Liver (tissue), 9 donors: ENCODE results near the gene COL4A4. TPM values are rescaled to one million over a fixed set of nuclear protein-coding genes. Genes with fewer than 3 reads are reported as not detected.

Experiments used
- DNase-seq: peaks from one replicate; pipeline ENCODE4 v3.0.0-alpha.2; 2017; ENCODE audit warnings: low spot score
- H3K27ac ChIP-seq, 2 donors: one replicate each; pipeline ENCODE4 v1.7.0; 2013; ENCODE audit warnings: inconsistent platforms in 2 of 2, low read length in 2 of 2, control low read depth in 1 of 2, low read depth in 1 of 2, mild to moderate bottlenecking in 1 of 2
- H3K27me3 ChIP-seq, 4 donors: one replicate each; pipeline versions ENCODE4 v1.6.1 to v1.7.0; 2013; ENCODE audit warnings: low read length in 3 of 4, inconsistent platforms in 1 of 4, mild to moderate bottlenecking in 1 of 4, moderate library complexity in 1 of 4; ENCODE audit not compliant: control insufficient read depth in 4 of 4, insufficient read depth in 4 of 4
- H3K36me3 ChIP-seq, 4 donors: one replicate each; pipeline versions ENCODE4 v1.6.1 to v1.7.0; 2013; ENCODE audit warnings: low read length in 3 of 4, mild to moderate bottlenecking in 3 of 4, low read depth in 1 of 4, moderate library complexity in 1 of 4; ENCODE audit not compliant: control insufficient read depth in 4 of 4, insufficient read depth in 3 of 4
- H3K4me1 ChIP-seq, 4 donors: one replicate each; pipeline versions ENCODE4 v1.6.1 to v1.7.0; 2013; ENCODE audit warnings: low read length in 3 of 4, mild to moderate bottlenecking in 3 of 4, moderate library complexity in 1 of 4; ENCODE audit not compliant: control insufficient read depth in 4 of 4, insufficient read depth in 4 of 4
- H3K4me3 ChIP-seq, 3 donors: one replicate each; pipeline versions ENCODE4 v1.6.1 to v1.7.0; 2013; ENCODE audit warnings: low read length in 3 of 3, control low read depth in 1 of 3, low read depth in 1 of 3, mild to moderate bottlenecking in 1 of 3
- H3K9ac ChIP-seq, 2 donors: one replicate each; pipeline ENCODE4 v1.7.0; 2013; ENCODE audit warnings: low read length in 2 of 2, mild to moderate bottlenecking in 2 of 2, moderate library complexity in 2 of 2, control low read depth in 1 of 2, low read depth in 1 of 2
- H3K9me3 ChIP-seq, 4 donors: one replicate each; pipeline versions ENCODE4 v1.6.1 to v1.7.0; 2013; ENCODE audit warnings: low read length in 3 of 4; ENCODE audit not compliant: control insufficient read depth in 4 of 4
- FOXA1 ChIP-seq: IDR thresholded peaks from 2 replicates; pipeline ENCODE4 v1.6.1; 2016; ENCODE audit warnings: antibody characterized with exemption
- FOXA2 ChIP-seq: IDR thresholded peaks from 2 replicates; pipeline ENCODE4 v1.6.1; 2016; ENCODE audit warnings: antibody characterized with exemption
- GABPA ChIP-seq, 2 donors: IDR thresholded peaks in 1 of 2; conservative IDR thresholded peaks in 1 of 2; 2 replicates each; pipeline ENCODE4 v1.6.1; 2016; ENCODE audit warnings: antibody characterized with exemption in 2 of 2, mild to moderate bottlenecking in 1 of 2, moderate library complexity in 1 of 2
- HNF4A ChIP-seq, 2 donors: conservative IDR thresholded peaks; 2 replicates each; pipeline ENCODE4 v1.6.1; 2016; ENCODE audit warnings: antibody characterized with exemption in 2 of 2, mild to moderate bottlenecking in 2 of 2
- HNF4G ChIP-seq: IDR thresholded peaks from 2 replicates; pipeline ENCODE4 v1.6.1; 2016; ENCODE audit warnings: antibody characterized with exemption
- JUND ChIP-seq, 2 donors: IDR thresholded peaks; 2 replicates each; pipeline ENCODE4 v1.6.1; 2016; ENCODE audit warnings: antibody characterized with exemption in 2 of 2
- NR2F2 ChIP-seq: IDR thresholded peaks from 2 replicates; pipeline ENCODE4 v1.6.1; 2016; ENCODE audit warnings: antibody characterized with exemption
- RAD21 ChIP-seq, 2 donors: IDR thresholded peaks; 2 replicates each; pipeline ENCODE4 v1.6.1; 2016; ENCODE audit warnings: antibody characterized with exemption in 2 of 2, mild to moderate bottlenecking in 2 of 2
- RXRA ChIP-seq, 2 donors: IDR thresholded peaks; 2 replicates each; pipeline ENCODE4 v1.6.1; 2017 to 2018; ENCODE audit warnings: antibody characterized with exemption in 2 of 2, mild to moderate bottlenecking in 1 of 2
- SP1 ChIP-seq: IDR thresholded peaks from 2 replicates; pipeline ENCODE4 v1.6.1; 2018; ENCODE audit warnings: antibody characterized with exemption, mild to moderate bottlenecking
- TAF1 ChIP-seq: conservative IDR thresholded peaks from 2 replicates; pipeline ENCODE4 v1.6.1; 2016; ENCODE audit warnings: antibody characterized with exemption, mild to moderate bottlenecking
- YY1 ChIP-seq: IDR thresholded peaks from 2 replicates; pipeline ENCODE4 v1.6.1; 2016; ENCODE audit warnings: antibody characterized with exemption, mild to moderate bottlenecking
- WGBS: extraction: QIAGEN DNeasy Blood & Tissue Kit; methylation state at CpG from one replicate; pipeline ENCODE4 v1.1.7; 2013; 5-methylcytosine and 5-hydroxymethylcytosine counted together
- polyA plus RNA-seq, 2 donors: library from polyadenylated mRNA; stranded (reverse) in 1 of 2; unstranded in 1 of 2; fragments of 200-250 nt in 1 of 2; fragments of >200 nt in 1 of 2; fragmentation: Nextera tagmentation in 1 of 2; extraction: Ambion mirVana in 1 of 2; gene quantifications; one replicate each; pipeline versions ENCODE4 v1.2.1 to v1.2.3, GENCODE V29; 2013 to 2015
- total RNA-seq, 2 donors: library from RNA; depleted of rRNA; stranded (reverse); fragments of >200 nt; gene quantifications; one replicate each; pipeline ENCODE4 v1.2.3, GENCODE V29; 2014
- TF ChIP-seq, protein P1 (sequence below): IDR thresholded peaks from 2 replicates; pipeline ENCODE4 v1.6.1; 2016; ENCODE audit warnings: antibody characterized with exemption
- TF ChIP-seq, protein P2 (sequence below): fragments of 150-350 bp; IDR thresholded peaks from 2 replicates; pipeline ENCODE4 v1.5.1; 2017; ENCODE audit warnings: improper control_type of control experiment, low read depth, low read length; ENCODE audit not compliant: missing input control
- TF ChIP-seq, protein P3 (sequence below): IDR thresholded peaks from 2 replicates; pipeline ENCODE4 v1.6.1; 2016; ENCODE audit warnings: antibody characterized with exemption
- TF ChIP-seq, protein P4 (sequence below): IDR thresholded peaks from 2 replicates; pipeline ENCODE4 v1.6.1; 2016; ENCODE audit warnings: antibody characterized with exemption
- TF ChIP-seq, protein P5 (sequence below): IDR thresholded peaks from 2 replicates; pipeline ENCODE4 v1.6.1; 2016; ENCODE audit warnings: antibody characterized with exemption, mild to moderate bottlenecking
- donor health status: healthy.
- donor health status: healthy.
- donor health status: healthy.
- donor health status: healthy.
- donor health status: healthy.

Gene COL4A4
- total and polyA plus RNA-seq, 4 donors, result 0.14 to 3.8 (median 0.82) TPM

DNA sequence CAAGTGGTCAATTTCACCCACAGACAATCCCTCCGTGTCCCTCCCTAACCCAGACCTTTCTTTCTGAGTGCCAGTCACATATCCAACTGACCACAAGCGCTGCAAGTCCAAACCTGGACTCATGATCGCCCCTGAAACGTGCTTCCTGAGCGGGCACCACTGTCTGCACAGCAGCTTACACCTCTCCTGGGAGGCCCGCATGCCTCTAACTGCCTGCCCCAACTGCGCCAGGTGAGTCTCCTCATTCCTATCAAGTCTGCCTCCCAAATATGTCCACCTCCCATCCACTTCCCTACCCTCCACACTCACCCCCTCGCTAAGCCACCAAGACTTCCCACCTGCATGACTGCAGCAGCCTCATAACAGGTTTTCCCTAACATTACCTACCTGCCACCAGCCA lies 33.4 kb downstream of the COL4A4 start:
- H3K4me1 ChIP-seq, result peaks cover 0 to 16% (median 10%) of the 10 kb centered on the region in 4 donors
- H3K9me3 ChIP-seq, result no peaks in the 10 kb centered on the region
- TF ChIP-seq, protein P1, sequence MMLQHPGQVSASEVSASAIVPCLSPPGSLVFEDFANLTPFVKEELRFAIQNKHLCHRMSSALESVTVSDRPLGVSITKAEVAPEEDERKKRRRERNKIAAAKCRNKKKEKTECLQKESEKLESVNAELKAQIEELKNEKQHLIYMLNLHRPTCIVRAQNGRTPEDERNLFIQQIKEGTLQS, result no peak
- no peak for TF ChIP-seq RAD21 (IDR thresholded peaks at IDR 0.05)
- no peak for TF ChIP-seq RXRA (IDR thresholded peaks at IDR 0.05)
- TF ChIP-seq HNF4G, result no peak
- TF ChIP-seq FOXA2, result no peak
- no peak for TF ChIP-seq HNF4A (conservative IDR thresholded peaks at IDR 0.05)
- no peak for TF ChIP-seq GABPA (IDR thresholded peaks at IDR 0.05 in 1 of 2, conservative IDR thresholded peaks at IDR 0.05 in 1 of 2)
- no peak for TF ChIP-seq YY1
- no peak for TF ChIP-seq NR2F2
- TF ChIP-seq, protein P2, sequence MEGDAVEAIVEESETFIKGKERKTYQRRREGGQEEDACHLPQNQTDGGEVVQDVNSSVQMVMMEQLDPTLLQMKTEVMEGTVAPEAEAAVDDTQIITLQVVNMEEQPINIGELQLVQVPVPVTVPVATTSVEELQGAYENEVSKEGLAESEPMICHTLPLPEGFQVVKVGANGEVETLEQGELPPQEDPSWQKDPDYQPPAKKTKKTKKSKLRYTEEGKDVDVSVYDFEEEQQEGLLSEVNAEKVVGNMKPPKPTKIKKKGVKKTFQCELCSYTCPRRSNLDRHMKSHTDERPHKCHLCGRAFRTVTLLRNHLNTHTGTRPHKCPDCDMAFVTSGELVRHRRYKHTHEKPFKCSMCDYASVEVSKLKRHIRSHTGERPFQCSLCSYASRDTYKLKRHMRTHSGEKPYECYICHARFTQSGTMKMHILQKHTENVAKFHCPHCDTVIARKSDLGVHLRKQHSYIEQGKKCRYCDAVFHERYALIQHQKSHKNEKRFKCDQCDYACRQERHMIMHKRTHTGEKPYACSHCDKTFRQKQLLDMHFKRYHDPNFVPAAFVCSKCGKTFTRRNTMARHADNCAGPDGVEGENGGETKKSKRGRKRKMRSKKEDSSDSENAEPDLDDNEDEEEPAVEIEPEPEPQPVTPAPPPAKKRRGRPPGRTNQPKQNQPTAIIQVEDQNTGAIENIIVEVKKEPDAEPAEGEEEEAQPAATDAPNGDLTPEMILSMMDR, result no peak
- TF ChIP-seq, protein P3, sequence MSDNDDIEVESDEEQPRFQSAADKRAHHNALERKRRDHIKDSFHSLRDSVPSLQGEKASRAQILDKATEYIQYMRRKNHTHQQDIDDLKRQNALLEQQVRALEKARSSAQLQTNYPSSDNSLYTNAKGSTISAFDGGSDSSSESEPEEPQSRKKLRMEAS, result no peak
- TF ChIP-seq, protein P4, sequence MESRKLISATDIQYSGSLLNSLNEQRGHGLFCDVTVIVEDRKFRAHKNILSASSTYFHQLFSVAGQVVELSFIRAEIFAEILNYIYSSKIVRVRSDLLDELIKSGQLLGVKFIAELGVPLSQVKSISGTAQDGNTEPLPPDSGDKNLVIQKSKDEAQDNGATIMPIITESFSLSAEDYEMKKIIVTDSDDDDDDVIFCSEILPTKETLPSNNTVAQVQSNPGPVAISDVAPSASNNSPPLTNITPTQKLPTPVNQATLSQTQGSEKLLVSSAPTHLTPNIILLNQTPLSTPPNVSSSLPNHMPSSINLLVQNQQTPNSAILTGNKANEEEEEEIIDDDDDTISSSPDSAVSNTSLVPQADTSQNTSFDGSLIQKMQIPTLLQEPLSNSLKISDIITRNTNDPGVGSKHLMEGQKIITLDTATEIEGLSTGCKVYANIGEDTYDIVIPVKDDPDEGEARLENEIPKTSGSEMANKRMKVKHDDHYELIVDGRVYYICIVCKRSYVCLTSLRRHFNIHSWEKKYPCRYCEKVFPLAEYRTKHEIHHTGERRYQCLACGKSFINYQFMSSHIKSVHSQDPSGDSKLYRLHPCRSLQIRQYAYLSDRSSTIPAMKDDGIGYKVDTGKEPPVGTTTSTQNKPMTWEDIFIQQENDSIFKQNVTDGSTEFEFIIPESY, result no peak
- TF ChIP-seq FOXA1, result no peak
- TF ChIP-seq JUND (IDR thresholded peaks at IDR 0.05), result no peak
- no peak for TF ChIP-seq TAF1
- TF ChIP-seq SP1, result no peak
- TF ChIP-seq, protein P5, sequence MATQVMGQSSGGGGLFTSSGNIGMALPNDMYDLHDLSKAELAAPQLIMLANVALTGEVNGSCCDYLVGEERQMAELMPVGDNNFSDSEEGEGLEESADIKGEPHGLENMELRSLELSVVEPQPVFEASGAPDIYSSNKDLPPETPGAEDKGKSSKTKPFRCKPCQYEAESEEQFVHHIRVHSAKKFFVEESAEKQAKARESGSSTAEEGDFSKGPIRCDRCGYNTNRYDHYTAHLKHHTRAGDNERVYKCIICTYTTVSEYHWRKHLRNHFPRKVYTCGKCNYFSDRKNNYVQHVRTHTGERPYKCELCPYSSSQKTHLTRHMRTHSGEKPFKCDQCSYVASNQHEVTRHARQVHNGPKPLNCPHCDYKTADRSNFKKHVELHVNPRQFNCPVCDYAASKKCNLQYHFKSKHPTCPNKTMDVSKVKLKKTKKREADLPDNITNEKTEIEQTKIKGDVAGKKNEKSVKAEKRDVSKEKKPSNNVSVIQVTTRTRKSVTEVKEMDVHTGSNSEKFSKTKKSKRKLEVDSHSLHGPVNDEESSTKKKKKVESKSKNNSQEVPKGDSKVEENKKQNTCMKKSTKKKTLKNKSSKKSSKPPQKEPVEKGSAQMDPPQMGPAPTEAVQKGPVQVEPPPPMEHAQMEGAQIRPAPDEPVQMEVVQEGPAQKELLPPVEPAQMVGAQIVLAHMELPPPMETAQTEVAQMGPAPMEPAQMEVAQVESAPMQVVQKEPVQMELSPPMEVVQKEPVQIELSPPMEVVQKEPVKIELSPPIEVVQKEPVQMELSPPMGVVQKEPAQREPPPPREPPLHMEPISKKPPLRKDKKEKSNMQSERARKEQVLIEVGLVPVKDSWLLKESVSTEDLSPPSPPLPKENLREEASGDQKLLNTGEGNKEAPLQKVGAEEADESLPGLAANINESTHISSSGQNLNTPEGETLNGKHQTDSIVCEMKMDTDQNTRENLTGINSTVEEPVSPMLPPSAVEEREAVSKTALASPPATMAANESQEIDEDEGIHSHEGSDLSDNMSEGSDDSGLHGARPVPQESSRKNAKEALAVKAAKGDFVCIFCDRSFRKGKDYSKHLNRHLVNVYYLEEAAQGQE, result no peak
- no peak overlapping the region for H3K4me3 ChIP-seq
- no peak overlapping the region for H3K9ac ChIP-seq
- DNase-seq, result no peak
- 96% methylated on average over 8 of the region's 8 CpGs for WGBS
- no peaks in the 10 kb centered on the region for H3K36me3 ChIP-seq
- H3K27me3 ChIP-seq, result no peaks in the 10 kb centered on the region
- no peak overlapping the region for H3K27ac ChIP-seq

DNA sequence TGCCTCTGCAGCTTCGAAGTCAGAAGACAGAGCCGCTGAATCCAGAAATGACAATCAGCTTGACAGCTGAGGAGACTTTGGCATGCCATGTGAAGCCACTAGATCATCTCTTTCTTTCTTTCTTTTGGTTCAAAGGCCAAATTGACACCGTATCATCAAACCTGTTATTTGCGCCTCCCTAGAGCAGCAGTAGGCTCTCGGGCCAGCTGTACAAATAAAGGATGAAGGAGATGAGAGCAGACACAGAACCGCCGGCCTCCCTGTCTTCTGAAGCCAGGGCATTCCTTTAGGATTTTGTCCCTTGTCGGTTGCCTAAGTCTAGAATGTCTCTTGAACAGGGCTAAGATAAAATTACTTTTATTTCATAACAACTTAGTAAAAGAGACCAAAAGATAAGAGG lies 36.8 kb downstream of the COL4A4 start:
- Histone ChIP-seq H3K36me3 (no peaks in the 10 kb centered on the region), H3K4me3 (no peak overlapping the region)
- DNase-seq, result no peak
- TF ChIP-seq, protein P1, result no peak
- TF ChIP-seq HNF4A (conservative IDR thresholded peaks at IDR 0.05), result no peak
- TF ChIP-seq, protein P2, result no peak
- TF ChIP-seq FOXA2, result no peak
- TF ChIP-seq, protein P5, result no peak
- no peak for TF ChIP-seq SP1
- TF ChIP-seq JUND (IDR thresholded peaks at IDR 0.05), result no peak
- TF ChIP-seq RXRA (IDR thresholded peaks at IDR 0.05), result no peak
- TF ChIP-seq, protein P3, result no peak
- TF ChIP-seq NR2F2, result no peak
- TF ChIP-seq HNF4G, result no peak
- TF ChIP-seq RAD21 (IDR thresholded peaks at IDR 0.05), result no peak
- no peak for TF ChIP-seq TAF1

More for the DNA sequence above, 36.8 kb downstream of the COL4A4 start:
- Histone ChIP-seq H3K27me3 (no peaks in the 10 kb centered on the region), H3K27ac (no peak overlapping the region), H3K9me3 (no peaks in the 10 kb centered on the region), H3K4me1 (peaks cover 0 to 3% (median 1%) of the 10 kb centered on the region in 4 donors), H3K9ac (no peak overlapping the region)
- WGBS, result 50% methylated on average over 8 of the region's 8 CpGs
